Mucosa of descending colon (tissue), 3 donors: ENCODE data around the gene MTERF2. TPM values are rescaled to one million over a fixed set of nuclear protein-coding genes. Genes with fewer than 3 reads are reported as not detected.

ENCODE experiments used
- ATAC-seq: fragments of 200-7000 bp; cut with Tn5 transposase; one replicate; pipeline ENCODE4 v1.9.1; 2020; ENCODE audit warnings: mild to moderate bottlenecking, moderate library complexity
- DNase-seq, 3 donors: peaks; one replicate each; pipeline ENCODE4 v3.0.0-alpha.2; 2020
- H3K36me3 ChIP-seq: fragments of 200-600 bp; one replicate; pipeline ENCODE4 v1.8.0; 2021; ENCODE audit warnings: low read depth, mild to moderate bottlenecking
- H3K4me1 ChIP-seq: fragments of 200-600 bp; one replicate; pipeline ENCODE4 v1.8.0; 2021; ENCODE audit warnings: low read depth, mild to moderate bottlenecking
- H3K4me3 ChIP-seq: fragments of 200-600 bp; one replicate; pipeline ENCODE4 v1.8.0; 2021; ENCODE audit warnings: mild to moderate bottlenecking
- H3K9me3 ChIP-seq: fragments of 200-600 bp; one replicate; pipeline ENCODE4 v1.8.0; 2021; ENCODE audit warnings: mild to moderate bottlenecking
- CTCF ChIP-seq: fragments of 200-600 bp; IDR thresholded peaks from one replicate; pipeline ENCODE4 v1.8.0; 2022; ENCODE audit warnings: antibody characterized with exemption, mild to moderate bottlenecking
- intact Hi-C, 2 donors: fragments of 100-400 bp; cut with DNase I in 1 of 2; cut with micrococcal nuclease in 1 of 2; formaldehyde crosslinking; loops; one replicate each; pipeline versions ENCODE4 v1.11.0 to v1.11.1; 2022; cut with DNase I, micrococcal nuclease
- long read RNA-seq, 2 donors: library from polyadenylated mRNA; unstranded; transcript quantifications; one replicate each; pipeline ENCODE4 v2.0.0, GENCODE V29; 2019 to 2021
- total RNA-seq, 3 donors: library from RNA; stranded (reverse); fragmentation: NEBNext Ultra II Directional in 2 of 3; extraction: Animal tissue kit (Norgen Biotek cat#: 25700) in 2 of 3; gene quantifications; one replicate each; pipeline versions ENCODE4 v1.2.1 to v1.2.4, GENCODE V29; 2021 to 2023
- donor health status: DM: no; HTN: no; CAD: no; lungs with moderate emphysema.
- donor health status: DM: no; HTN: no; CAD: no.
- donor health status: DM: no; HTN: yes; CAD: no.

Gene MTERF2
- total RNA-seq, result 10 to 100 TPM; 11.0 to 17.6 (median 12.0) TPM
- long read RNA-seq, donor 1, transcript MTERF2-201 (3 exons, 1,790 nt), result major isoform, 8 of 16 reads
- long read RNA-seq, donor 1, partial matches to known transcripts, result 0 of 16 reads
- long read RNA-seq, donor 1, other reads (novel, unspliced or antisense), result 0 of 16 reads
- long read RNA-seq, donor 2, partial matches to known transcripts, result 0 of 5 reads
- long read RNA-seq, donor 2, other reads (novel, unspliced or antisense), result 1 of 5 reads

GRCh38 chr12:106986625-106987389, at the start of gene MTERF2:
Gene MTERF2, minus strand, starts transcription at chr12:106987146. Its CDS starts 8,432 bp downstream, at chr12:106978714.
- TF ChIP-seq CTCF, result no peak
- Histone ChIP-seq H3K4me1 (peaks cover 12% of the 10 kb centered on the region), H3K36me3 (no peaks in the 10 kb centered on the region), H3K4me3 (peak within 1 kb of the TSS; percentile 36), H3K9me3 (no peaks in the 10 kb centered on the region)
- DNase-seq (peak; percentile 90 to 92 (median 92)), ATAC-seq (peak; percentile 100)
- intact Hi-C loops, result no loop called here

GRCh38 chr12:107035733-107036132, 48.8 kb upstream of the MTERF2 start:
- Histone ChIP-seq H3K9me3 (no peaks in the 10 kb centered on the region), H3K4me1 (no peaks in the 10 kb centered on the region), H3K36me3 (no peaks in the 10 kb centered on the region), H3K4me3 (no peak overlapping the region)
- no peak for DNase-seq
- no peak for ATAC-seq
- TF ChIP-seq CTCF, result no peak
- intact Hi-C loops, result no loop called here

- Histone ChIP-seq H3K9me3 (no peaks in the 10 kb centered on the region), H3K4me3 (no peak overlapping the region), H3K36me3 (no peaks in the 10 kb centered on the region), H3K4me1 (no peaks in the 10 kb centered on the region)
- ATAC-seq, result no peak
- DNase-seq, result no peak
- TF ChIP-seq CTCF, result no peak
- intact Hi-C loops, result no loop called here
Observed at GRCh38 chr12:107033758-107034739, 47.1 kb upstream of the MTERF2 start.

- Histone ChIP-seq H3K4me3 (no peak overlapping the region), H3K9me3 (no peaks in the 10 kb centered on the region), H3K4me1 (peaks cover 10% of the 10 kb centered on the region), H3K36me3 (no peaks in the 10 kb centered on the region)
- TF ChIP-seq CTCF, result no peak
- intact Hi-C loops, result no loop called here
- DNase-seq, result no peak
- ATAC-seq, result no peak
Observed at GRCh38 chr12:107032266-107032665, 45.3 kb upstream of the MTERF2 start.

- Histone ChIP-seq H3K36me3 (no peaks in the 10 kb centered on the region), H3K9me3 (no peaks in the 10 kb centered on the region), H3K4me3 (no peak overlapping the region), H3K4me1 (peaks cover 13% of the 10 kb centered on the region)
- intact Hi-C loops, result no loop called here
- DNase-seq, result no peak
- no peak for TF ChIP-seq CTCF
- ATAC-seq, result no peak
Observed at GRCh38 chr12:107031061-107031460, 44.1 kb upstream of the MTERF2 start.
